Activated naive CD8-positive, alpha-beta T cell treated with anti-CD3 and anti-CD28 coated beads, Interleukin-2, amount 50 U/mL, for 24 hours (primary cell): ENCODE measurements around the gene UNC13B.

Experiments
- ATAC-seq: fragments of 150-1000 bp; cut with Tn5 transposase; one replicate; pipeline ENCODE4 v1.10.0; 2021
- DNase-seq: peaks from one replicate; pipeline ENCODE4 v3.0.0; 2021
- H3K27ac Mint-ChIP-seq: one replicate; pipeline ENCODE4 v1.8.0; 2021; ENCODE audit warnings: mild to moderate bottlenecking, mixed read lengths
- H3K27me3 Mint-ChIP-seq: one replicate; pipeline ENCODE4 v1.8.0; 2021; ENCODE audit warnings: mixed read lengths
- H3K36me3 Mint-ChIP-seq: one replicate; pipeline ENCODE4 v1.8.0; 2021; ENCODE audit warnings: low read depth, mixed read lengths
- H3K4me1 Mint-ChIP-seq: one replicate; pipeline ENCODE4 v1.8.0; 2021; ENCODE audit warnings: mixed read lengths
- H3K4me3 Mint-ChIP-seq: one replicate; pipeline ENCODE4 v1.8.0; 2021; ENCODE audit warnings: mild to moderate bottlenecking, moderate library complexity, mixed read lengths
- H3K9me3 Mint-ChIP-seq: one replicate; pipeline ENCODE4 v1.8.0; 2021; ENCODE audit warnings: mixed read lengths

The UNC13B gene

DNA sequence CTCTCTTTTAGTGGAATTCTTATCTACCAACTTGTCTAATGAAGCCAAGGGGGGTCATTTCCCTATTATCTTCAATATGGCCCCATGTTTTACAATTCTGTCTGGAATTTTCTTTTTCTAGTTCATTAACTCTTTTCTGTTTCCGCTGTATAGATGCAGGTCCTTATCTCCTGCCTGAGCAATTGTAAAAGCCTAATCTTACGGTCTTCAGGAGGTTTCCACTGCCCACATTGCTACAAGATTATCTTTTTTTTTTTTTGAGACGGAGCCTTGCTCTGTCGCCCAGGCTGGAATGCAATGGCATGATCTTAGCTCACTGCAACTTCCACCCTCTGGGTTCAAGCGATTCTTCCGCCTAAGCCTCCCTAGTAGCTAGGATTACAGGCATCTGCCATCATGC is 132.3 kb downstream of the UNC13B start:
- Mint-ChIP-seq H3K9me3 (no peaks in the 10 kb centered on the region), H3K36me3 (no peaks in the 10 kb centered on the region), H3K4me3 (no peak overlapping the region), H3K27me3 (peaks cover 9% of the 10 kb centered on the region), H3K27ac (no peak overlapping the region), H3K4me1 (no peaks in the 10 kb centered on the region)
- ATAC-seq (no peak), DNase-seq (no peak)

DNA sequence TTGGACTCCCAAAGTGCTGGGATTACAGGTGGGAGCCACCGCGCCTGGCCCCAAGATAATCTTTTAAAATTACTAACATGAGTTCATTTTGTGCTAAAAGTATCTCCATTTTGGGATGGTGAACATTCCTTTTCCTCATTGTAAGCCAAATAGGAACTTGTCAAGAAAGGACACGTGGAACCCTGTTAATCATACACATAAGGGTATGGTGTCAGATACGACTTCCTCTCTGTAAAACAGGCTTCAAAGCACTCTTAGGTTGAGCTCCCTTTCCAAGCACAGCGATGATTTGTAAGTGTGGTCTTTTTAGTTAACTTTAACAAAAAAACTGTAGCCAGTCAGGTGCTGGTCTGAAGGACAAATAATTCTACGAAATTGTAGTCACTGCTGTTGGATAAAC is 132.7 kb downstream of the UNC13B start:
- no peaks in the 10 kb centered on the region for H3K36me3 Mint-ChIP-seq
- DNase-seq: no peak
- no peak for ATAC-seq
- no peaks in the 10 kb centered on the region for H3K4me1 Mint-ChIP-seq
- H3K27ac Mint-ChIP-seq: no peak overlapping the region
- H3K4me3 Mint-ChIP-seq: no peak overlapping the region
- peaks cover 9% of the 10 kb centered on the region for H3K27me3 Mint-ChIP-seq
- H3K9me3 Mint-ChIP-seq: no peaks in the 10 kb centered on the region

DNA sequence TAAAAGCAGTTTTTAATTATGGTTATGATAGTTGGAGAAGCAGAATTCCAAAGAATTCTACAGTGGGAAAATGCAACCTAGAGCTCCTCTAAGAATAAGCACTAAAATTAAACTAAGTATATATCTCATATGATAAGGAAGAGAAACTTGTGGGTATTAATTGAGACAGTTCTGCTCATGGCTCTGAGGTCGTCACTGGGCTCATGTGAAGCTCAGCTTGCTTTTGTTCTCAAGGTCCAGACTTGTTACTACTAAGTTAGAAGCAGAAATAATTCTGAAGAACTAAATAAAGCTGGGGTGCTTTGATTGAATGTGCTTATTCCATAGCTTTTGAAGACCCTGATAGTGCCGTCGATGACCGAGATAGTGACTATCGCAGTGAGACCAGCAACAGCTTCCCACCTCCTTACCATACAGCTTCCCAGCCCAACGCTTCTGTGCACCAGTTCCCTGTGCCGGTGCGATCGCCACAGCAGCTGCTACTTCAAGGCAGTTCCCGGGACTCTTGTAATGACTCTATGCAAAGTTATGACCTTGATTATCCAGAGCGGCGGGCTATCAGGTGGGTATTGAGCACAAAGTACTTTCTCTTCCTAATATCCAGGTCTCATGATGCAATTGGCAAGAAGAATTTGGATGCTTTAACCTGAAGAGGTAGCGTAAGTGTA is 133.7 kb downstream of the UNC13B start:
- ATAC-seq (no peak), DNase-seq (no peak)
- H3K9me3 Mint-ChIP-seq: peaks cover 1% of the 10 kb centered on the region
- no peaks in the 10 kb centered on the region for H3K4me1 Mint-ChIP-seq
- H3K4me3 Mint-ChIP-seq: no peak overlapping the region
- H3K27me3 Mint-ChIP-seq: peaks cover 19% of the 10 kb centered on the region
- H3K36me3 Mint-ChIP-seq: no peaks in the 10 kb centered on the region
- H3K27ac Mint-ChIP-seq: no peak overlapping the region

DNA sequence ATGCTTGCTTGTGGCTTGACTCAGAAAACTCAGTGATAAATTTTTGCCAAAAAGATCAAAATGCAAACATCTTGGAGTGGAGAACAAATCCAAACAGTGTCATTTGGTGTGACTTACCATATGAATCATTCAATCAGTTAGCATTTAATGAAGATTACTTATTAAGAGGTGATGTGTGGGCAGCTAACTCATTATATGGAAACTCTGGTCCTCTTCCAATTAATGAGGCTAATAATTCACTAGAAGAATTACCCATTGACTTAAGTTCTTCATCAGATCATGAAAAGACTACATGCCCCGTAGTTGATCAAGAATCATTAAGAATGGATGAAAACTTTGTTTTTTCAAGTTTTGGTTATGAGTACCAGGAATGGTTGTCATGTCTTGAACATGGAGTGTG is 141.8 kb downstream of the UNC13B start:
- H3K27ac Mint-ChIP-seq: no peak overlapping the region
- DNase-seq (no peak), ATAC-seq (no peak)
- H3K27me3 Mint-ChIP-seq: peaks cover 69% of the 10 kb centered on the region
- H3K4me1 Mint-ChIP-seq: no peaks in the 10 kb centered on the region
- no peaks in the 10 kb centered on the region for H3K36me3 Mint-ChIP-seq
- peaks cover 4% of the 10 kb centered on the region for H3K9me3 Mint-ChIP-seq
- H3K4me3 Mint-ChIP-seq: no peak overlapping the region

DNA sequence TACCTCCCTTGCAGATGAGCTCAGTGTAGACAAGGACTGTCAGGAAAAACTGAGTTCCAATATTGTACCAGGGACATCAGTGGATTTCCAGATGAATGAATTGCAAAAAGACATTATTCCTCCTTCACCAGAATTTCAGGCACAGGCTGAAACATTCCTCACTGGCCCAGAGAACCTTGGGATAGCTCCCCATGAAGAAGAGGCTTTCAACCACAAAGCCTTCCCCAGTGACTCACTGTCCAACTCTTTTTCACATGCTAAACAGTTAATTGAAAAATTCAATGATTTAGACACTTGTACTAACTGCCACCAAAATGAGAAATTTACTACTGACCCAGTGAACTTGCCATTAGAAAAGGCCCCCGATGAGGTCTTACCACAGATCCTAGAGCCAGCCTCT is 144.5 kb downstream of the UNC13B start:
- H3K4me1 Mint-ChIP-seq: no peaks in the 10 kb centered on the region
- ATAC-seq (no peak), DNase-seq (no peak)
- H3K27ac Mint-ChIP-seq: no peak overlapping the region
- H3K27me3 Mint-ChIP-seq: peaks cover 55% of the 10 kb centered on the region
- no peak overlapping the region for H3K4me3 Mint-ChIP-seq
- no peaks in the 10 kb centered on the region for H3K9me3 Mint-ChIP-seq
- H3K36me3 Mint-ChIP-seq: no peaks in the 10 kb centered on the region

DNA sequence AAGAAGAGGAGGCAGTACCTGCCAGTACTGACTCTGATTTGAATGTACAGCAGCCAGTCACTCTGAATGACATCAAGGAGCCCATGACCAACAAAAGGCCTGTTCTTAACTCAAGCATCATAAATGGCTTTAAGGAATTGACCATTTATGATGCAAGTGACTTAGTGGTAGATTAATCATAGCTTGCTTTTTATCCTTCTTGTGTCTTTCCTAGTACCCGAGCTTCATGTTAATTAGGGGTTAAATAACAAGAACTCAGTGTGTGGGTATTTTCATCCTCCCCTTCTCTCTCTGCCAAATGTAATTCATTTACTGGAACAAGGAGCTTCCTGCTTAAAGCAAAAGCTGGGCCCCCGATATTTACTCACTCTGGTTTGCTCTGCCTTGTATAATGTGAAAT is 146.5 kb downstream of the UNC13B start:
- no peak for ATAC-seq
- H3K4me1 Mint-ChIP-seq: no peaks in the 10 kb centered on the region
- no peaks in the 10 kb centered on the region for H3K9me3 Mint-ChIP-seq
- no peaks in the 10 kb centered on the region for H3K36me3 Mint-ChIP-seq
- no peak overlapping the region for H3K4me3 Mint-ChIP-seq
- no peak for DNase-seq
- peaks cover 37% of the 10 kb centered on the region for H3K27me3 Mint-ChIP-seq
- no peak overlapping the region for H3K27ac Mint-ChIP-seq

DNA sequence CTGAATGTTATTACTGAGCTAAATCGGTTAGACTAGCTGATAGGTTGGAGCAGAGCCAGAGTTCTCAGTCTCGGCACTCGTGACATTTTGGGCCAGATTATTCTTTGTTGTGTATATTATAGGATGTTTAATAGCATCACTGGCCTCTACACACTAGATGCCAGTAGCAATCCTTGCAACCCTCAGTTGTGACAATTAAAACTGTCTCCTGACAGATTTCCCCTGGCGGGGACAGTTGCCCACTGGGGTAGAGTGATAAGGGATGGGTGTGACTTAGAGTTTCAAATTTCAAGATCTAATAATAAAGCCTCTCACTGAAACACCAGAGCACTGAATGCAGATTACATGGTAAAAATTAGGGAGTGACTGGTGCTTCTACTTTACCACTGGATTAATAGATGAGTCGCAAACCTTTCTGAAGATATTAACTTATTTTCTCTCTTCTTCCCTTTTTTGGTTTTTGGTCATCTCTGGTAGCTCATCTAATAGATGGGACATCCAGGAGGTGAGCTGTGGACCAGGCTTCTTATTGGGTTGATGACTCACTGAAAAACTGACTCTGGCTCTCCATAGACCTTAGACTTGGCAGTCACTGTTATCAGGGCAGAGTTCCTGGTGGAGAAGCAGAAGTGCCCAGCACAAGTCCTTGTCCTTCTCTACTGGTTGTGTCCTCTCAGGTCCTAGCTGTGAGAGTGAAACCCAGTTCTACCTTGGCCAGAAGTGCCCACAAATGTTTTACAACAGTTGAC is 150.3 kb downstream of the UNC13B start:
- no peaks in the 10 kb centered on the region for H3K36me3 Mint-ChIP-seq
- no peak for DNase-seq
- H3K4me1 Mint-ChIP-seq: no peaks in the 10 kb centered on the region
- H3K27me3 Mint-ChIP-seq: peaks cover 4% of the 10 kb centered on the region
- H3K4me3 Mint-ChIP-seq: no peak overlapping the region
- no peaks in the 10 kb centered on the region for H3K9me3 Mint-ChIP-seq
- ATAC-seq: no peak
- H3K27ac Mint-ChIP-seq: no peak overlapping the region

DNA sequence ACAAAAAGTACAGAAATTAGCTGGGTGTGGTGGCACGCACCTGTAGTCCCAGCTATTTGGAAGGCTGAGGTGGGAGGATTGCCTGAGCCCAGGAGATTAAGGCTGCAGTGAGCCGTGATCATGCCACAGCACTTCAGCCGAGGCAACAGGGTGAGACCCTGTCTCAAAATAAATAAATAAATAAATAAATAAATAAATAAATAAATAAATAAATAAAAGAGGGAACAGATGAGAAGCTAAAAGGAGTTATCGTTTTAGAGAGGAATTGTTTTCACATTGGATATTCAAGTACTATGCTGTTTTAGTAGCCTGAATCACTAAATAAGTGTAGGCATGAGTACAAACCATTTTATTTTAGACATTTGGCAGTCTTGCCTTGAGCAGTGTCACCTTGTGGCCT is 151.7 kb downstream of the UNC13B start:
- Mint-ChIP-seq H3K27ac (no peak overlapping the region), H3K9me3 (peaks cover 3% of the 10 kb centered on the region), H3K4me1 (no peaks in the 10 kb centered on the region), H3K4me3 (no peak overlapping the region), H3K36me3 (no peaks in the 10 kb centered on the region), H3K27me3 (peaks cover 2% of the 10 kb centered on the region)
- ATAC-seq: no peak
- DNase-seq: no peak

DNA sequence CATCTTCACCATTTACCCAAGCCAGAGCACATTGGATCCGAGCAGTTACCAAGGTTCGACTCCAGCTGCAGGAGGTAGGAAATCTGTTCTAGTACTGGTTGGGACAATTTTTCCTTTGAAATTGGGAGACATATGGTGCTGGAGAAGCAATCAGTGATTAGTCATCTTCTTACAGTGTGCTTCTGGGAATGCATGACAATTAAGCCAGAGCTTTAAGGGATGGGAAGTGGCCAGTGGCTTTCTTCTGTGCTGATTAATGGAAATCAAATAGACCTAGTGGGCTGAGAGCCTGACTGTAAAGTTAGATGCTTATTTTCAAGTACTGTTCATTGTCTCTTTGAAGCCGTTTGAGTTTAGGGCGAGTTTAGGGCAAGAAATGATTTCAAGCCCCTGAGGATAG is 152.1 kb downstream of the UNC13B start:
- no peak for DNase-seq
- no peak for ATAC-seq
- Mint-ChIP-seq H3K9me3 (peaks cover 3% of the 10 kb centered on the region), H3K27ac (no peak overlapping the region), H3K36me3 (no peaks in the 10 kb centered on the region), H3K27me3 (peaks cover 2% of the 10 kb centered on the region), H3K4me1 (no peaks in the 10 kb centered on the region), H3K4me3 (no peak overlapping the region)

DNA sequence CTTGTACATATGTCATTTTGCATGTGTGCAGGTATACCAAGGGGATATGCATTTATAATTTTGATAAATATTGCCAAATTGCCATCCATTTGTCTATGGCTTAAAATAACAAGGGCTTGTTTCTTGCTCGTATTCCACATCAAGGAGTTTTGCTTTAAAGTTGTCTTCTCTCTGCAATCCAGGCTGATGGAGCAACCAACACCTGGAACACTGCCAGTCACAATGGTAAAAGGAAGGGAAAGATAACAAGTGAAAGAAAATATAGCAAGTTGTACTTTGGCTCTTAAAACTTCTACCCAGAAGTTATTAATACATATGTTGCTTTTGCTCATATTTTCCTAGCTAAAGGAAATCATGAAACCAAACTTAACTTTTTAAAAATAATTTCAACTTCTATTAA is 156.9 kb downstream of the UNC13B start:
- Mint-ChIP-seq H3K36me3 (no peaks in the 10 kb centered on the region), H3K9me3 (peaks cover 3% of the 10 kb centered on the region), H3K4me1 (no peaks in the 10 kb centered on the region), H3K27ac (no peak overlapping the region), H3K4me3 (no peak overlapping the region), H3K27me3 (peaks cover 4% of the 10 kb centered on the region)
- ATAC-seq (no peak), DNase-seq (no peak)

DNA sequence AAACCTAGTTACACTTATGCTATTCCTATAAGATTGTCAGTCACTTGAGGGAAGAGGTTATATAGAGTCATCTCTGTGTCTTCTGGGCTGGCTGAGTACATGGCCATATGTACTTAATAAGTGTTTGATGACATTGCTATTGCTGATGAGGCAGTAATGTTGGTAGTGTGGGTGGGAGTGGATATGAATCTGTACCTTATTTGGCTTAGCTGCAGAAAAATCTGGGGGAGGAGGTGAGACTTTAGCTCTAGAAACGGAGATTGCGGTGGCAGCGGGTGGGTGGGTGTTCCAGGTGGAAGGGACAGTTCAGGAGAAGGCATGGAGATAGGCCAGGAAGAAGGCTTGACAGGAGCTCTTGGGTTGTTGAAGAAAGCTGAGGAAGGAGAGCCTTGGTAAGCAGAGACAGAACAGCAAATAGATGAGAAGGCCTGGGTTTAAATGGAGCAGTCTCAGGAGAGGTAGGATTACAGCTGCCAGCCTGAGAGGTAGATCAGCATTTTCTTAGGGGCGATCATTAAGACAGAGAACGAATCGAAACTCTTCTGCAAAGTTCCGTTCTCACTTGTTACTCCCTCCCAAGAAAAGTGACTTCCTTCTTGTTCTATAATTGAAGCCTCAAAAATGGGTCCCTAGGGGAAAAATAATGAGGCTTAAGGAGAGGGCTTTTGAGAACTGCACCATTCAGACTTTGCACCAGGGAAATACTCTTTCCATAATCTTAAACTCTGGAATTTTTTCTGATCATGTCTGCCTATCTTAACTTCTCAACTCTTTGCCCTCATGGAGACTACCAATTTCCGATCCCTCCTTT is 160.5 kb downstream of the UNC13B start:
- H3K4me3 Mint-ChIP-seq: no peak overlapping the region

DNA sequence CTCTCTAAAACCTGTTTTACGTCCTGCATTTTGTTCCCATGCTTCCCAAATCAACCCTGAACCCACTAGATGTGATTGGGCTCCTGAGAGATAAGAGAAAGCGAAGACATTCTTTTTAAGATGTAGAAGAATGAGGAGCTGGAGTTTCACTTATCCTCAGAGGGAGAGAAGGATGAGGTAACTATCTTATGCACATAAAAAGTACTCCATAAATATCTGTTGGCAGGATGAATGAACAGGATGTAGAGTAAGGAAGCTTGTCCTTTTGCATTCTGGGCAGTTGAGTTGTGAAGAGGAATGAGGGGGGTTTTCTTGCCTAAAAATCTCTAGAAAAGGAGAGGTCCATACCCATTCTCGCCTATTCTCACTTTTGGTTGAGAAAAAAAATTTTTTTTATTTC is 163.2 kb downstream of the UNC13B start:
- H3K27me3 Mint-ChIP-seq: peaks cover 4% of the 10 kb centered on the region
- H3K9me3 Mint-ChIP-seq: no peaks in the 10 kb centered on the region
- ATAC-seq (no peak), DNase-seq (no peak)
- H3K4me1 Mint-ChIP-seq: no peaks in the 10 kb centered on the region
- H3K27ac Mint-ChIP-seq: no peak overlapping the region
- H3K4me3 Mint-ChIP-seq: no peak overlapping the region
- no peaks in the 10 kb centered on the region for H3K36me3 Mint-ChIP-seq

More for the DNA sequence above, 160.5 kb downstream of the UNC13B start:
- Mint-ChIP-seq H3K27ac (no peak overlapping the region), H3K27me3 (peaks cover 4% of the 10 kb centered on the region), H3K4me1 (no peaks in the 10 kb centered on the region), H3K9me3 (peaks cover 3% of the 10 kb centered on the region), H3K36me3 (no peaks in the 10 kb centered on the region)
- ATAC-seq: no peak
- DNase-seq: no peak

DNA sequence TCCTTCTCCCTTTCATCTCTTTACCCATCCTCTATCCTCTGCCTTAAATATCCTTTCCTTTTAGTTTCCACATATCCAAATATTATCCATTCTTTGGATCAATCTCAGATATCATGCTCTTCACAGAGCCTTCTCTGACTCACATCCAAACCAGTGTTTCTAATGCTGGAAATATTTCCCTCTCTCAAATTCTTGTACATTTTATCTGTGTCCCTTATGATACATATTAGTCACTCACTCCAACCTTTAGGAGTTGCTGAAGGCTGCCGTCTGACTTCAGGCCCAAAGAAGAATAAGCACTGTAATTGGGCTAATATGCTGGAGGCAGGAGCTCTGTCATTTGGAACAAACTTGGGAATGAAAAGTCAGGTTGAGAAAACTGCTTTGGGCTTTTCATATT is 171.7 kb downstream of the UNC13B start:
- Mint-ChIP-seq H3K36me3 (no peaks in the 10 kb centered on the region), H3K4me3 (no peak overlapping the region), H3K4me1 (no peaks in the 10 kb centered on the region), H3K27me3 (peaks cover 7% of the 10 kb centered on the region), H3K27ac (no peak overlapping the region), H3K9me3 (no peaks in the 10 kb centered on the region)
- no peak for ATAC-seq
- no peak for DNase-seq

DNA sequence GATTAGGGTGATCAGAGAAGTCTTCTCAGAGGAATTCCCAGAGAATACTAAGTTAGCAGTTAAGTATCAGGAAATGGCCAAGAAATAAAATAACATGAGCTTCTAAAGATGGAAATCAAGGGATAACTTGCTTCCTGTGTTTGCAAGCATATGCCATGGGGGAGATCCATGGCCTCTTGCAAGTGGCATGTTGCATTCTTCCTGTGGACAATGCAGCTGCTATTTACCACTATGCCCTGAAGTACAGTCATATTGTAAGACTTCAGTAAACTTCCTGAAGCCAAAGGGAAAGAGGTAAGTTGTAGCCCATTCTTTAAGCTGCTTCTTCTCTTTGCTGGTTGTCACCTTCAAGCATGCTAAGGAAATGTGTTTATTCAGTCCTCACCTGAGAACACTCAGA is 173.4 kb downstream of the UNC13B start:
- H3K9me3 Mint-ChIP-seq: no peaks in the 10 kb centered on the region
- H3K4me3 Mint-ChIP-seq: no peak overlapping the region
- DNase-seq (no peak), ATAC-seq (no peak)
- H3K27me3 Mint-ChIP-seq: peaks cover 5% of the 10 kb centered on the region
- H3K27ac Mint-ChIP-seq: no peak overlapping the region
- H3K36me3 Mint-ChIP-seq: no peaks in the 10 kb centered on the region
- H3K4me1 Mint-ChIP-seq: no peaks in the 10 kb centered on the region

DNA sequence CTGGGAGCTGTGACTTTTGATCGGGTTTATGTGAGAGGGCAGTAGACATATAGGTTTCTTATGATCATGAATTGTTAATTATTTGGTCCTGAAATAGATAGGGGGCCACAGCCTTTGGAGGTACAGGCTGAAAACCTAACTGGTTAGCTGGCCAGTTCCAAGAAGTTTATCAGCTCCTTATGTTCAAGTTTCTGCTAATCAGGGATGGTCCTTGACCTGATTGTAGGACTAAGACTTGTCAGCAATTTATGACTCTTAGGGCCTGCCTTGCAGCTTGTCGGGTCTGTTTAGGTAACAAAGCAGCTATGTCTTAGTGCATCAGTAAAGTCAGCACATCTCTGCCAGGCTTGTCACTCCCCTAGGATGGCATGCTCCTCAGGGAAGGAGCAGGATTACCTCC is 176.3 kb downstream of the UNC13B start:
- no peaks in the 10 kb centered on the region for H3K9me3 Mint-ChIP-seq
- DNase-seq: no peak

More for the DNA sequence above, 176.3 kb downstream of the UNC13B start:
- Mint-ChIP-seq H3K27me3 (peaks cover 6% of the 10 kb centered on the region), H3K27ac (no peak overlapping the region), H3K4me3 (no peak overlapping the region), H3K36me3 (no peaks in the 10 kb centered on the region), H3K4me1 (no peaks in the 10 kb centered on the region)
- ATAC-seq: no peak
